ENCODE results near the gene GAS2L2.
"Not testable (repeated sequence)": the region's sequence is repeated elsewhere in the genome, so short reads cannot be mapped to it uniquely, and the experiment has no call there.

GAS2L2 gene

GRCh38 chr17:35705230-35705629, 47.8 kb downstream of the GAS2L2 start:
- peaks cover 26% of the 10 kb centered on the region for H3K36me3 Mint-ChIP-seq (ENCODE audit: low read depth)
- no peak overlapping the region for H3K4me3 Mint-ChIP-seq
- peaks cover 6% of the 10 kb centered on the region for H3K4me1 Mint-ChIP-seq
- H3K27ac Mint-ChIP-seq: no peak overlapping the region
- H3K27me3 Mint-ChIP-seq (ENCODE audit: low read depth): no peaks in the 10 kb centered on the region
- no peak for TF ChIP-seq CTCF (IDR thresholded peaks at IDR 0.05; ENCODE audit: unreplicated experiment in 3 of 3)
- H3K9me3 Mint-ChIP-seq: no peaks in the 10 kb centered on the region

GRCh38 chr17:35703308-35703707, 49.7 kb downstream of the GAS2L2 start:
- not testable (repeated sequence) for H3K4me3 Mint-ChIP-seq; H3K4me1 Mint-ChIP-seq; H3K27ac Mint-ChIP-seq; H3K9me3 Mint-ChIP-seq; H3K27me3 Mint-ChIP-seq (ENCODE audit: low read depth)
- peaks cover 13% of the 10 kb centered on the region for H3K36me3 Mint-ChIP-seq (ENCODE audit: low read depth)

- Mint-ChIP-seq H3K4me3 (no peak overlapping the region), H3K4me1 (no peaks in the 10 kb centered on the region), H3K27ac (no peak overlapping the region), H3K36me3 (ENCODE audit: low read depth) (peaks cover 17% of the 10 kb centered on the region), H3K27me3 (ENCODE audit: low read depth) (no peaks in the 10 kb centered on the region), H3K9me3 (no peaks in the 10 kb centered on the region)
- no peak for TF ChIP-seq CTCF (IDR thresholded peaks at IDR 0.05; ENCODE audit: unreplicated experiment in 3 of 3)
Measured at GRCh38 chr17:35701491-35701890, 51.5 kb downstream of the GAS2L2 start.

GRCh38 chr17:35700150-35700549, 52.9 kb downstream of the GAS2L2 start:
- no peak for TF ChIP-seq CTCF (IDR thresholded peaks at IDR 0.05; ENCODE audit: unreplicated experiment in 3 of 3)
- no peaks in the 10 kb centered on the region for H3K9me3 Mint-ChIP-seq
- no peak overlapping the region for H3K4me3 Mint-ChIP-seq
- H3K27me3 Mint-ChIP-seq (ENCODE audit: low read depth): no peaks in the 10 kb centered on the region
- no peak overlapping the region for H3K27ac Mint-ChIP-seq
- H3K4me1 Mint-ChIP-seq: no peaks in the 10 kb centered on the region
- peaks cover 27% of the 10 kb centered on the region for H3K36me3 Mint-ChIP-seq (ENCODE audit: low read depth)

GRCh38 chr17:35698800-35699199, 54.2 kb downstream of the GAS2L2 start:
- Mint-ChIP-seq H3K4me1 (no peaks in the 10 kb centered on the region), H3K27me3 (ENCODE audit: low read depth) (no peaks in the 10 kb centered on the region), H3K9me3 (no peaks in the 10 kb centered on the region), H3K4me3 (no peak overlapping the region), H3K27ac (no peak overlapping the region), H3K36me3 (ENCODE audit: low read depth) (peaks cover 32% of the 10 kb centered on the region)
- no peak for TF ChIP-seq CTCF (IDR thresholded peaks at IDR 0.05; ENCODE audit: unreplicated experiment in 3 of 3)

- no peak overlapping the region for H3K27ac Mint-ChIP-seq
Measured at GRCh38 chr17:35695613-35696012, 57.4 kb downstream of the GAS2L2 start.

More at GRCh38 chr17:35695613-35696012, 57.4 kb downstream of the GAS2L2 start:
- Mint-ChIP-seq H3K36me3 (ENCODE audit: low read depth) (peaks cover 35% of the 10 kb centered on the region), H3K4me1 (no peaks in the 10 kb centered on the region), H3K4me3 (no peak overlapping the region), H3K27me3 (ENCODE audit: low read depth) (no peaks in the 10 kb centered on the region), H3K9me3 (no peaks in the 10 kb centered on the region)
- TF ChIP-seq CTCF (IDR thresholded peaks at IDR 0.05; ENCODE audit: unreplicated experiment in 3 of 3): no peak

All from nephron (organoid).